DND-41 (cell line): ENCODE results near the gene POU2AF1.

ENCODE experiments used
- EZH2 ChIP-seq: IDR thresholded peaks from 3 replicates; pipeline ENCODE4 v1.6.1; 2012; ENCODE audit warnings: borderline replicate concordance, low read depth, mild to moderate bottlenecking, moderate library complexity, low read length, inconsistent platforms; ENCODE audit not compliant: severe bottlenecking
- TF ChIP-seq, protein P1 (sequence below): IDR thresholded peaks from 2 replicates; pipeline ENCODE4 v1.5.1; 2012; ENCODE audit warnings: borderline replicate concordance, low read length, moderate library complexity, mild to moderate bottlenecking; ENCODE audit not compliant: poor library complexity, severe bottlenecking; ENCODE audit errors: extremely low read depth

DNA sequence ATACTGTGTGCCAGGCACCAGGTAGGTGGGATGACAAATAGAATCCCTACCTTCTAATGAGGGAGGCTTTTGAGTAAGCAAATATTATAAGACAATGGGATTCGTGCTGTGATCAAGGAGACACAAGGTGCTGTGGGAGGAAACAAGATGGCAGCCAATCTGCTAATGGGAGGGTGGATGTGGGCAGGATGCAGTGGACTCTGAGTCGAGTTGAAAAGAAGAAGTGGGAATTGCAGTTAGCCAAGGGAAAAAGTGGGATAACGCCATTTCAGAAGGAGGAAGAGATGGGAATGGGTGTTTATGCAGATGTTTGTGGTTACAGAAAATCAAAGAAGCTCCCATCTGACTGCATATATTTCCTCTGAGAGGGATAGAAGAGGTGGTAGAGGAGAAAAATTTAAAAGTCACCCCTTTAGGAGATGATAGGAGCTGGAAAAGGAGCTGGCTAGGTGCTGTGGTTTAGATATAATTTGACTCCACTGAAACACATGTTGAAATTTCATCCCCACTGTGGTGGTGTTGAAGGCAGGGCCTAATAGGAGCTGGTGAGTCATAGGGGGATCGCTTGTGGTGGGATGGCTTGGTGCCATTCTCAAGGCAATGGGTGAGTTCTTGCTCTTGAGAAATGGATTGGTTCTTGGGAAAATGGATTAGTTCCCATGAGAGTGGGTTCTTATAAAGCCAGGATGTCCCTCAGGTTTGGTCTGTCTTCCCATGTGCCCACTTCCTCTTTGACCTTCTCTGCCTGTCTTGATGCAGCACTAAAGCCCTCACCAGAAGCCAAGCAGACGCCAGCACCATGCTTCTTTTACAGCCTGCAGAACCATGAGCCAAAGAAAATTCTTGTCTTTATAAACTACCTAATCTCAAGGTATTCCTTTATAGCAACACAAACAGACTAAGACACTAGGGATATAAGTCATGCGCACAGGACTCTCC, 30.0 kb upstream of the POU2AF1 start:
- TF ChIP-seq, protein P1, sequence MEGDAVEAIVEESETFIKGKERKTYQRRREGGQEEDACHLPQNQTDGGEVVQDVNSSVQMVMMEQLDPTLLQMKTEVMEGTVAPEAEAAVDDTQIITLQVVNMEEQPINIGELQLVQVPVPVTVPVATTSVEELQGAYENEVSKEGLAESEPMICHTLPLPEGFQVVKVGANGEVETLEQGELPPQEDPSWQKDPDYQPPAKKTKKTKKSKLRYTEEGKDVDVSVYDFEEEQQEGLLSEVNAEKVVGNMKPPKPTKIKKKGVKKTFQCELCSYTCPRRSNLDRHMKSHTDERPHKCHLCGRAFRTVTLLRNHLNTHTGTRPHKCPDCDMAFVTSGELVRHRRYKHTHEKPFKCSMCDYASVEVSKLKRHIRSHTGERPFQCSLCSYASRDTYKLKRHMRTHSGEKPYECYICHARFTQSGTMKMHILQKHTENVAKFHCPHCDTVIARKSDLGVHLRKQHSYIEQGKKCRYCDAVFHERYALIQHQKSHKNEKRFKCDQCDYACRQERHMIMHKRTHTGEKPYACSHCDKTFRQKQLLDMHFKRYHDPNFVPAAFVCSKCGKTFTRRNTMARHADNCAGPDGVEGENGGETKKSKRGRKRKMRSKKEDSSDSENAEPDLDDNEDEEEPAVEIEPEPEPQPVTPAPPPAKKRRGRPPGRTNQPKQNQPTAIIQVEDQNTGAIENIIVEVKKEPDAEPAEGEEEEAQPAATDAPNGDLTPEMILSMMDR, result no peak
- TF ChIP-seq EZH2, result no peak
